Bronchial epithelial cell (primary cell): ENCODE results near the gene ZNF641. TPM values are rescaled to one million over a fixed set of nuclear protein-coding genes. Genes with fewer than 3 reads are reported as not detected.

Experiments used
- DNase-seq: peaks from one replicate; pipeline ENCODE4 v3.0.0-alpha.2; 2010; ENCODE audit warnings: low read depth
- FAIRE-seq: peaks from 2 replicates; lab custom pipeline; 2011; peaks lifted over from hg19 to GRCh38; lab: Jason Lieb, UNC
- H3K27me3 ChIP-seq: 2 replicates; pipeline ENCODE4 v1.5.1; 2011; ENCODE audit warnings: low read length; ENCODE audit not compliant: control insufficient read depth, insufficient read depth
- H3K36me3 ChIP-seq: 2 replicates; pipeline ENCODE4 v1.5.1; 2011; ENCODE audit warnings: low read length; ENCODE audit not compliant: control insufficient read depth, insufficient read depth
- H3K4me3 ChIP-seq: 2 replicates; pipeline ENCODE4 v1.5.1; 2011; ENCODE audit warnings: mild to moderate bottlenecking, low read depth, low read length, control low read depth
- total RNA-seq: library from RNA; depleted of rRNA; stranded (reverse); fragments of >200 nt; gene quantifications from 2 replicates; pipeline ENCODE4 v1.2.1, GENCODE V29; 2014
- TF ChIP-seq, protein P1 (sequence below): IDR thresholded peaks from 2 replicates; pipeline ENCODE4 v1.5.1; 2011; ENCODE audit warnings: mild to moderate bottlenecking, moderate library complexity, low read length, control low read depth, inconsistent platforms; ENCODE audit not compliant: insufficient read depth, severe bottlenecking

ZNF641 gene
- total RNA-seq = 9.0 and 12.0 TPM in 2 replicates

DNA sequence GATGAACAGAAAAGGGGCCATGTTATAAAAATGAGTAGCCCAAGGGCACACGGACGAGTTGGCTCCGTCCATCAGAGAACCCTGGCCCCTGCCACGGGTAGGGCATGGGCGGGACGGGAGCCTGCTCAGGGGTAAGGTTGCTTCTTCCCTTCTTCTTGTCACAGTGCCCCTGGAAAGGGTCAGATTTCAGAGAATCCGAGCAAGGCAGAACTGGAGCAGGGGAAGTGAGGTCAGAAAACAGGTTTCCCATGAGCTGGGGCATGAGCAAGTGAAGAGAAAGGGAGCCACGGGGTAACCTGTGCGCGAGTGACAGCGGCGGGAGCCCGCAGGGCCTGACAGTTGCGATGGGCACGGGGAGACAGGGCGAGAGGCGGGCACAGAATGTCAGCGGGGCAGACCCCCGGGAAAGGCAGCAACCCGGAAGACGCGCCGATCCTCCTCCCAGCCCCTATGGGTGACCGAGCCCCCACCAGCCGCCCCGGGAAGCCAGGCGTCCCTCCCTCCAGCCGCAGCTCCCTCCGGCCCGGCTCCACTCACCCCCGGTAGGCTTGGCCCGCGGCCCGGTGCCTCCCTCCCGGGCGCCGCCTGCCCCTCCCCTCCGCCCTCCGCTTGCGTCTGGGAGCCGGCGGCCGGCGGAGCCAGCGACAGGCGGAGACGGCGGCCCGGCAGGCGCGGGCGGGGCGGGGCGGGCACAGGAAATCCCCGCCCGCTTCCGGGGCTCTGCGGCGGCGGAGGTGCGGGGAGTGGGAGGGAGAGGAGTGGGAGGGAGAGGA, at the start of gene ZNF641:
Gene ZNF641 (minus strand): TSS at position 671 of the 773 bp plus-strand sequence. CDS start 2,829 bp downstream, outside the sequence.
- Histone ChIP-seq H3K36me3 (peaks cover 7% of the 10 kb centered on the region), H3K4me3 (peak within 1 kb of the TSS; percentile 70), H3K27me3 (no peaks in the 10 kb centered on the region)
- TF ChIP-seq, protein P1, sequence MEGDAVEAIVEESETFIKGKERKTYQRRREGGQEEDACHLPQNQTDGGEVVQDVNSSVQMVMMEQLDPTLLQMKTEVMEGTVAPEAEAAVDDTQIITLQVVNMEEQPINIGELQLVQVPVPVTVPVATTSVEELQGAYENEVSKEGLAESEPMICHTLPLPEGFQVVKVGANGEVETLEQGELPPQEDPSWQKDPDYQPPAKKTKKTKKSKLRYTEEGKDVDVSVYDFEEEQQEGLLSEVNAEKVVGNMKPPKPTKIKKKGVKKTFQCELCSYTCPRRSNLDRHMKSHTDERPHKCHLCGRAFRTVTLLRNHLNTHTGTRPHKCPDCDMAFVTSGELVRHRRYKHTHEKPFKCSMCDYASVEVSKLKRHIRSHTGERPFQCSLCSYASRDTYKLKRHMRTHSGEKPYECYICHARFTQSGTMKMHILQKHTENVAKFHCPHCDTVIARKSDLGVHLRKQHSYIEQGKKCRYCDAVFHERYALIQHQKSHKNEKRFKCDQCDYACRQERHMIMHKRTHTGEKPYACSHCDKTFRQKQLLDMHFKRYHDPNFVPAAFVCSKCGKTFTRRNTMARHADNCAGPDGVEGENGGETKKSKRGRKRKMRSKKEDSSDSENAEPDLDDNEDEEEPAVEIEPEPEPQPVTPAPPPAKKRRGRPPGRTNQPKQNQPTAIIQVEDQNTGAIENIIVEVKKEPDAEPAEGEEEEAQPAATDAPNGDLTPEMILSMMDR = no peak
- FAIRE-seq = no peak
- DNase-seq = peak; percentile 51

DNA sequence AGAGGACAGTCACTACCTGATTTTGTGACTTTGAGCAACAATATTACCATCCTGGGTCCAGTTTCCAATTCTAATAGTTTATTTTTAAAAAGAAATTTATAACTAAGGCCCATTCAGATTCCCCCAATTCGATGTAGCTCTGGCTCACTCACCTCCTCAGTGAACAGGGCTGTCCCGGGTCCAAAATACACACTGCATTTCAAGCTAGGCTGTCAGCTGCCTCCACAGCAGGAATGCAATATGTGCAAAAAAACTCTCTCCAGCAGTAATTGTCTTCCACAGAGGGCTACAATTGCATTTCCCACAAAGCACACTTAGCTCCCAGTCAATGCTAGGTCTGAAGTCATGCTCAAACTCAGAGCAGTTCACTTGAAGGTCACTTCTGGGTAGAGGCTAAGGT, 39.3 kb upstream of the ZNF641 start:
- TF ChIP-seq, protein P1 = no peak
- DNase-seq = no peak
- no peak overlapping the region for H3K4me3 ChIP-seq

DNA sequence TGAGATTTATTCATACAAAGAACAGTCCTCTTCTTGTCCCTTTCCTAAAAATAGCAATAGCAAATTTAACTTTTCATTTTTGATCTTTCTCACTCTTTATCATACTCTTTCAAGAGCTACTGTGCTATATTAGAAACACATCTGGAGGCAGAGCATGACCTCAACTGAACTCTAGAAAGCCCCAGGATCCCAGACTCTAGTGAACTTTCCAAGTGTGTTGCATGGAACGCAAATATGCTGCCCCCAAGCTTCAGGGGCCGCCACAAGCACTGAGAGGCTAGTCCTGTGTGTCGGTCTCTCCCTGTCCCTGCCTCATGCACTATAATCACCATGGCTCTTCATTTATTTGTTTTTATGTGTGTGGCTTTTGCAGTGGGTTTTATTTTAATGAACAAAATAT, 38.7 kb upstream of the ZNF641 start:
- FAIRE-seq (no peak), DNase-seq (no peak)
- Histone ChIP-seq H3K27me3 (peaks cover 4% of the 10 kb centered on the region), H3K4me3 (no peak overlapping the region), H3K36me3 (no peaks in the 10 kb centered on the region)
- TF ChIP-seq, protein P1 = no peak

More for the DNA sequence above, 39.3 kb upstream of the ZNF641 start:
- Histone ChIP-seq H3K27me3 (peaks cover 4% of the 10 kb centered on the region), H3K36me3 (no peaks in the 10 kb centered on the region)
- FAIRE-seq = no peak

GRCh38 chr12:48388938-48389337, 38.2 kb upstream of the ZNF641 start:
- no peak overlapping the region for H3K4me3 ChIP-seq
- DNase-seq (peak; percentile 40), FAIRE-seq (no peak)
- H3K36me3 ChIP-seq = no peaks in the 10 kb centered on the region
- TF ChIP-seq, protein P1 = no peak
- peaks cover 4% of the 10 kb centered on the region for H3K27me3 ChIP-seq

GRCh38 chr12:48388460-48388859, 37.7 kb upstream of the ZNF641 start:
- FAIRE-seq = no peak
- TF ChIP-seq, protein P1 = no peak

More at GRCh38 chr12:48388460-48388859, 37.7 kb upstream of the ZNF641 start:
- DNase-seq = peak; percentile 18
- Histone ChIP-seq H3K36me3 (no peaks in the 10 kb centered on the region), H3K4me3 (no peak overlapping the region), H3K27me3 (peaks cover 4% of the 10 kb centered on the region)
